Fibroblast of the conjunctiva (primary cell): Measurements from ENCODE around the gene F10.
"Not testable (repeated sequence)": the region's sequence is repeated elsewhere in the genome, so short reads cannot be mapped to it uniquely, and the experiment has no call there.

Experiments
- DNase-seq: peaks from one replicate; pipeline ENCODE4 v3.0.0-alpha.2; 2010; ENCODE audit warnings: low read depth

F10 gene

DNA sequence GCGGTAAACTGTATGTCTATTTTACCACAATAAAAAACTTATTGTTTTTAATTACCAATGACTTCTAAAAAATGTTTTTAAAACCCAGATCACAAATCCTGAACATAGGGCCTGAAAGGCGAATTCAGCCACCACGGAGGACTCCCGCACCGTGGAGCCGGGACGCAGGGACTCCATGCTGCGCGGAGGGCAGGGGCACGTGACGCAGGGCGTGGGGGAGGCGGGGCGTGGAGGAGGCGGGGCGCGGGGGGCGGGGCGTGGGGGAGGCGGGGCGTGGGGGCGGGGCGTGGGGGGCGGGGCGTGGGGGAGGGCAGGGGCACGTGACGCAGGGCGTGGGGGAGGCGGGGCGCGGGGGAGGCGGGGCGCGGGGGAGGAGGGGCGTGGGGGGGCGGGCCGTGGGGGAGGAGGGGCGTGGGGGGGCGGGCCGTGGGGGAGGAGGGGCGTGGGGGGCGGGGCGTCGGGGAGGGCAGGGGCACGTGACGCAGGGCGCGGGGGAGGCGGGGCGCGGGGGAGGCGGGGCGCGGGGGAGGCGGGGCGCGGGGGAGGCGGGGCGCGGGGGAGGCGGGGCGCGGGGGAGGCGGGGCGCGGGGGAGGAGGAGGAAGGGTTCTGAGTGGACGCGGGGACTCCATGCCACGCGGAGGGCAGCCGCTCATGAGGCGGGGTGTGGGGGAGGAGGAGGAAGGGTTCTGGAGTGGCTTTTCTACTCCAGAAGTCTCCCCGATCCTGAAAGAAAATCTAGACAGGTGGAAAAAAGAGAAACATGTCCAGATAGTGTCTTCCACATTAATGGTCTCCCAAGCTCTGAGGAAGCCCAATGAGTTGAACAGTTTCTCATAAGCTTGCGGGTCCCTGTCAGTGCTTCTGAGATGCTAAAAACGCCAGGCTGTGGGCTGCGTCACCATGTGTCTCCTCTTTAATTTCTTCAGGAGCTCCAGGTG lies 31.5 kb downstream of the F10 start:
- DNase-seq, result peak; percentile 33

DNA sequence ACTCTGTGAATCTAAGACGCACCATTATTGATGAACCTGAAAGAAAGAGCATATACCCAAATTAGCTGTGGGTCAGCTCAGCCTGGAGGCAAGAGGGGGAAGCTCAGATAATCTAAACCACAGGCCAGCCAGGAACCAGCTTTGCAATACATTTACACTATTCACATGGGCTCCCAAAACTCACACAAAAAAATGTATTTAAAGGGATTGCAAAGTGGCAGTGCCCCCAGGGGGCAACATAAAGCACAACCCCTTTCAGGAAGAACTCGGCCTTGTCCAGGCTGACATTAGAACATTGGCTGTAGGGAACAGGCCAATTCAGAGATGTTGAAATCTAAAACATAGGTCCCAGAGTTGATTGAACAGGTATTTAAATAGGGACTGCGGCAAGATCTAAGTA lies 32.6 kb downstream of the F10 start:
- DNase-seq, result no peak

DNA sequence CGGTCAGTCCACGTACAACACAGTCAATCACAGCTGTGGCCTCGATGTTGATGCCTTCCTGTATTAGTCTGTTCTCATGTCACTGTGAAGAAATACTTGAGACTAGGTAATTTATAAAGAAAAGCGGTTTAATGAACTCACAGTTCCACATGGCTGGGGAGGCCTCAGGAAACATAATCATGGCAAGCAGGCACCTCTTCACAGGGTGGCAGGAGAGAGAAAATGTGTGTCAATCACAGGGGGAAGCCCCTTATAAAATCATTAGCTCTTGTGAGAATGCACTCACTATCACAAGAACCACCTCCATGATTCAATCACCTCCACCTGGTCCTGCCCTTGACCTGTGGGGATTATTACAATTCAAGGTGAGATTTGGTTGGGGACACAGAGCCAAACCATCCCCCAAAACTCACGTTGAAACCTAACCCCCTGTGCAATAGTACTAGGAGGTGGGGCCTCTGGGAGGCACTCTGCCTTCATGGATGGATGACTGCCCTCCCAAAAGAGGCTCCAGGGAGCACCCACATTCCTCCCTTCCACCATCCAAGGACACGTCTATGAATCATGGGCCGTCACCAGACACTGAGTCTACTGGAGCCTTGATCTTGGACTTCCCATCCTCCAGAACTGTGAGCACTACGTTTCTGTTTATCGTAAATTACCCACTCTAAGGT lies 33.5 kb downstream of the F10 start:
- no peak for DNase-seq

DNA sequence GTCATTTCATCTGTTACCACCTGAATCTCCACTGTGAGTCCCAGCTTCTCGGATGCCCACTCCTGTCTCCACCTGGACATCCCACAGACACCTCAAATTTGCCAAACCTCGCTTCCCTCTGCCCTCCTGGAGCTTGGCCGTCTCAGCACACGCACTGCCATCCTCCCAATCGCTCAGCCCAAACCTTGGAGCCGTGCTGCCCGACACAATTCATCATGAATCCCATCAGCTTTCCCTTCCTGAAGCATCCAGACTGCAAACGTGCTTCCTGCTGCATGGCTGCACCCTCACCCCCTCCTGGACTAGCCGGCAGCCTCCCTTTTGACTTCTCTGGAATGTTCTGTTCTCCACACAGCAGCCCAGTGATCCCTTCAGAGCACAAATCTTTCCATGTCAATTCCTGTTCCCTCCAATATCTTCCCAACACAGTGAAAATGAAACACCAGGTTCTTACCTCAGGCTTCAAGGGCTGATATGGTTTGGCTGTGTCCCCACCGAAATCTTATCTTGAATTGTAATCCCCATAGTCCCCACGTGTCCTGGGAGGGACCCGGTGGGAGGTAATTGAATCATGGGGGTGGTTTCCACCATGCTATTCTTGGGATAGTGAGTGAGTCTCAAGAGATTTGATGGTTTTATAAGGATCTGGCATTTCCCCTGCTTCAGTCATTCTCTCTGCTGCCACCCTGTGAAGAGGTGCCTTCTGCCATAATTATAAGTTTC lies 34.8 kb downstream of the F10 start:
- no peak for DNase-seq

DNA sequence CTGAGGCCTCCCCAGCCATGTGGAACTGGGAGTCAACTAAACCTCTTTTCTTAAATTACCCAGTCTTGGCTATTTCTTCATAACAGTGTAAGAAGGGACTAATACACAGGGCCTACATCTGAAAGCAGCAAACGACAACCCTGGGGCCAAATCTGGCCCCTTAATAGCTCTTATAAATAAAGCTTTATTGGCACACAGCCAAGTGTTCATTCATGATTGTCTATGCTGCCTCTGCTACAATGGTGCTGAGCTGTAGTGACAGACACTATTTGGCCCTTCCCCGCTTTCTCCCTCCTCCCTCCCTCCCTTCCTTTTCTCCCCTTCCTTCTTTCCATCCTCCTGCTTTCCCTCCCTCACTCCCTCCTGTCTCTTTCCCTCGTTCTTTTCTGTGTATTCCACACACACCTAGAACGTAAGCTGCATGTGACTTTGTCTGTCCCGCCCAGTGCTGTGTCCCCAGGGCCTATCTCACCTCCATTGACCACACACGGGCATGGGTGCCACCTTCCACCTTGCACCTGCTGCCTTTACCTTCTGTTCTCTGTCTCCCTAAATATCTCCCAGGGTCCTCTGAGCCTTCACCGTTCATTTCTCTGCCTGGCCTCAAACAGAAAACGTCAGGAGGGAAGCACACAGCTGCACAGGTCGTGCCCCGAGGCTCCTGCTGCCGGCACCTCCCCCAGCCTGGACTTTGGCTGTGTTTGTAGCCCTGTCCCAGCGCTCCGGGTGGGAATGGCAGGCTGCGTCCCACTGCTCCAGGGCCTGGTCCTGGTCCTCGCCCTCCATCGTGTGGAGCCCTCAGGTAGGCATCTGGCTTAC lies 35.5 kb downstream of the F10 start, which contains the start of gene PROZ:
Gene PROZ, plus strand, starts transcription at position 720 of the 819 bp plus-strand sequence. Its CDS starts 13 bp downstream, at position 733.
- no peak for DNase-seq

DNA sequence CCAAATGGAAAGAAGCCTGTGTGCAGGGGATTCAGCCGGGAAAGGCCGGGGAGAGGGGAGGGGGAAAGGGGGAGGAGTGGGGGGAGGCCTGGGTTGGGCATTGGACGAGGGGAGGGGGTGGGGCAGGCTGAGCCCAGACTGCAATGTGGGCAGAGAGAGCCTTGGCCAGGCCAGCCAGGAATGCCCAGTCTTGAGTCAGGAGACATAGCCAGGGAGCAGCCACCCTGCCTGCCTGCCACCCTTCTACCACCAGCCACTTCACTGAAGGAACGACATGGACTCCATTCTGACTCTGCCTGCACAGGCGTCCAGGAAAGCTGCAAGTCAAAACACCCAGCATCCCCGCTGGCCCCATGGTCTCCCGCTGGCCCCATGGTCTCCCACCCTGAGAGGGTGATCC lies 36.3 kb downstream of the F10 start:
- DNase-seq, result no peak

DNA sequence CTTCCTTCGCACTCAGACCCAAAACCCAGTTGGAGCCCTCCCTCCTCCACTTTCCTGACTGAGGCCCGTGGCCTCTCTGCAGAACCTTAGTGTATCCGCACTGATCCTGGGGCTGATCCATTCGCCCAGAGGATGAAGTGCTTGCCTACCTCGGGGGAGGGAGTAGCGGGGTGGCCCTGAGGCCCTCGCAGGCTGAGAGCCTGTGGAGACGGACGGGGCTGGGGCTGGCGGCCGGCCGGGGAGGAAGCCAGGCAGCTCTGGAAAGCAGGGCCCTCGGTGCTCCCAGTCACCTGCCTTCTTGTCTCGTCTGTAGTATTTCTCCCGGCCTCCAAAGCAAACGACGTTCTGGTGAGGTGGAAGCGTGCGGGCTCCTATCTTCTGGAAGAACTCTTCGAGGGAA lies 37.1 kb downstream of the F10 start:
- DNase-seq, result no peak

DNA sequence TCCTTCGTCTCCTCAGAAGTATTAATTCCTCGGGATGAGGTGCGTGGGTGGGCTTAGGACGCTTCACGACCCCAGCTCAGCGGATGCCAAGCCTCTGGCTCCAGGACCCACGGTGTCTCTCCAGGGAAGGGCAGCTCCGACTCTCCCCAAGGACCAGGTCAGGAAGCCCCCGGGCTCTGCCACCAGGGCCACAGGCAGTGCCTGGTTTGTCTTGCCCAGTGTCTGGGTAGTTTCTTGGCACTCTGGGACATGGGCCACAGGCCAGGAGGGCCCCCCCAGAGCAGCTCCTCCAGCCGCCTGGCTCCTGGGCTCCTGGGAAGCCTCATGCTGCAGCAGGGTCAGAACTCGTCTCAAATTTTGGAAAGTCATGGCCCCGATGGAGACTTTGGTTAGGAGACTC lies 38.4 kb downstream of the F10 start:
- no peak for DNase-seq

DNA sequence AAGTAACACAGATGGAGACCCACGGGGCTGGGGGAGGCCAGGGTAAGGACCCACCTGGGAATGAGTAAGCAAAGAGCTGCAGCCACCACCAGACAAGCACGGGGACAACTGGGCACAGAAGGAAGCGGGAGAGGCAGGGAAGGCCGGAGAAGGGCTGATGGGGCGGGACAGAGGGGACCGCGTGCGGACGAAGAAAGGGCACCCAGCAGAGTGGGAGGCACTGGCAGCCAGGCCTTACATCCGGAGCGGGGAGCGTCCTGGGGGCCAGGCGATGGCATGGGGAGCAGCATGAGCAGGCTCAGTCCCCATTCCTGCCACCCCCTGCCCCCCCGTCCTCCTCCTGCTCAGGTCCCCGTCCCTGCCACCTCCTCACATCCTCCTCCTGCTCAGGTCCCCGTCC lies 38.8 kb downstream of the F10 start:
- no peak for DNase-seq

DNA sequence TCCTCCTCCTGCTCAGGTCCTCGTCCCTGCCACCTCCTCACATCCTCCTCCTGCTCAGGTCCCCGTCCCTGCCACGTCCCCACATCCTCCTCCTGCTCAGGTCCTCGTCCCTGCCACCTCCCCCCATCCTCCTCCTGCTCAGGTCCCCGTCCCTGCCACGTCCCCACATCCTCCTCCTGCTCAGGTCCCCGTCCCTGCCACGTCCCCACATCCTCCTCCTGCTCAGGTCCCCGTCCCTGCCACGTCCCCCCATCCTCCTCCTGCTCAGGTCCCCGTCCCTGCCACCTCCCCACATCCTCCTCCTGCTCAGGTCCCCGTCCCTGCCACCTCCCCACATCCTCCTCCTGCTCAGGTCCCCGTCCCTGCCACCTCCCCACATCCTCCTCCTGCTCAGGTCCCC lies 39.4 kb downstream of the F10 start:
- DNase-seq, result not testable (repeated sequence)

DNA sequence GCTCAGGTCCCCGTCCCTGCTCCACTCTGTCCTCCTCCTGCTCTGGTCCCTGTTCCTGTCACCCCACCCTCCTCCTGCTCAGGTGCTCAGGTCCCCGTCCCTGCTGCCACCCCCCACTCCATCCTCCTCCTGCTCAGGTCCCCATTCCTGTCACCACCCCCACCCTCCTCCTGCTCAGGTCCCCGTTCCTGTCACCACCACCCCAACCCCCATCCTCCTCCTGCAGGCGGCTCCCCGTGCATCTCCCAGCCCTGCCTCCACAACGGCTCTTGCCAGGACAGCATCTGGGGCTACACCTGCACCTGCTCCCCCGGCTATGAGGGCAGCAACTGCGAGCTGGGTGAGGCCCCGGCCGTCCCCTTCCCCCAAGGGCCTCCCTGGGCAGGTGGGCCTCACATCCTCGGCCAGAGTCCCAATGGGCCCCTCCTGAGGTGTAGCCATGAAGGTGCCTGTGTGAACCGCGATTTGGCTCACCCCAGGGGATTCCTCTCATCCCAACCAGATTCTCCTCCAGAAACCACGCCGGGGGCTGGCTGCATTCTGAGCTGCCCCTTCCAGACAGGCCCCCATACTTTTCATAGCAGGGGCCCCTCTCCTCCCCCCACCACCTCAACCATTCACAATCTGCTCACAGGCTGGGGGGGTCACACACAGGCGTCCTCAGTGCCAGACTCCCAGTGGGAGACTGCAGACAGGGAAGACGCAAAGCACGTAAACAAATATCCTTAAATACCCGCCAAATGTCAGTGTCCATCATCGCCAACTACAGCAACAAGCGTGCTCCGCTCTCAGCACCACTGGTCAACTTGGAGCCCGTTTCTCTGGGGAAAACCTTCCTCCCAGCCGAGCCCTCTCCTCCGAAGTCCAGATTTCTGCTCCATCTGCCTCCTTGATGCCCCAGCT lies 40.4 kb downstream of the F10 start:
- no peak for DNase-seq

DNA sequence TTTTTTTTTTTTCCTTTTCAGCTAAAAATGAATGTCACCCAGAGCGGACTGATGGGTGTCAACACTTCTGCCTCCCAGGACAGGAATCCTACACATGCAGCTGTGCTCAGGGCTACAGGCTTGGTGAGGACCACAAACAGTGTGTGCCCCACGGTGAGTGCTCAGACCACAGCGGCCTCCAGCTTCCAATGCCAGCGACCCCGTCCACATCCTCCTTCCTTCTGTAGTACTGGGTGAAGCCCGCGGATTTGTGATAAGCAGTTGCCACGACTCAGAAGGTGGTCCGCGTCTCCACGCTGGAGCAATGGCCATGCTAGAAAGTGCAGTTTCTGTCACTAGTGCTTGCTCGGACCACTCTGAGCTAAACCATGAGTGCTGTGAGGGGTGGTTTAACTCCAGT lies 41.9 kb downstream of the F10 start:
- no peak for DNase-seq

DNA sequence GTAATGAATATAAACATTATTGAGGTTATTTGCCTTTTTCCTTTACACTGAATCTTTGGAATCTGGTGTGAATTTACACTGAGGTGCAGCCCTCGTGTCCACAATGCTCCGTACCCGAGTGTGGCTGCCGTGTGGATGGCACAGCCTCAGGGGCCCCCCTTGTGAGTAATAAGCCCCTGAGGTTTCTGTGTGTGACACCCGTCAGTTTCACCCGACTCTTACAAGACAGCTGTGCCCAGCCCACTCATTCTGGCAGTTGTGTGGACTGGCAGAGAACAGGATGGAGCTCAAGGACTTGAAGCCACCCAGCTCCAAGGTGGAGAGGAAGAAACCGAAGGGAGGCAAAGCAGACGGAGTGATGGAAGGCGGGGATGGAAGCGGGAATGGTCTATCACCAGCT lies 43.7 kb downstream of the F10 start:
- no peak for DNase-seq

DNA sequence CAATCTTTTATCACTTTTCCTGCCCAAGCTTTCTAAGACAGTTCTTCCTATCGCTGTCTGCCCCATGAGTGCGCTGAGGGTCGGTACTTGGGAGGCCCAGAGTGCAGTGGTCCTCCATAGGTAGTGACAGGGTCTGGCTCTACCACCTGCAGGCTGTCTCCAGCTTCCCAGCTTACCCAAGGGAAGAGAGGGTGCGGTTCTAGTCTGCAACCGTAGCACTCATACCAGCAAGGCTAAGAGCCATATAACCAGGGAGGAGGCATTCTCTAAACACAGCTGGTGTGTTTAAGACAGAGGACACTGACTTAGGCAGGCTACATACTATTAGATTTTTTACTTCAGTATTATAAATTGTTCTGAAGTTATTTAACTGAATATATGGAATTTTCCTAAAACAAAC lies 44.1 kb downstream of the F10 start:
- DNase-seq, result no peak

DNA sequence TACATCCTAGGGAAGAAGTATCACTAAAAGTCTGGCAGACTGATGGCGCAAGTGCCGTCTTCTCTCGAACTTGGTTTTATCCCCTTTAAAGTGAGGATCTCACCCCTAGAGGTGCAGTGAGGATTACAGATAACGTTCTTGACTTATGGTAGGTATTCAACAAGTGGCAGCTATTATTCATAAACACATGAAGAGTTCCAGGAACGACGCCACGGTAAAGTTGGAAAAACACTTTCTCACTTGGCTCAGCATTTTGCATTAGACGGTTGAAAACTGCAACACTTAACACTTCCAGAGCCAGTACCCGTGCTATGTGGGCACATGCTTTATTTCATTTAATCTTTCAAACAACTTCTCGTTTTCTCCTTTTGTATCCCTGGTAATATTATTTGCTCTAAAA lies 44.6 kb downstream of the F10 start:
- DNase-seq, result no peak

DNA sequence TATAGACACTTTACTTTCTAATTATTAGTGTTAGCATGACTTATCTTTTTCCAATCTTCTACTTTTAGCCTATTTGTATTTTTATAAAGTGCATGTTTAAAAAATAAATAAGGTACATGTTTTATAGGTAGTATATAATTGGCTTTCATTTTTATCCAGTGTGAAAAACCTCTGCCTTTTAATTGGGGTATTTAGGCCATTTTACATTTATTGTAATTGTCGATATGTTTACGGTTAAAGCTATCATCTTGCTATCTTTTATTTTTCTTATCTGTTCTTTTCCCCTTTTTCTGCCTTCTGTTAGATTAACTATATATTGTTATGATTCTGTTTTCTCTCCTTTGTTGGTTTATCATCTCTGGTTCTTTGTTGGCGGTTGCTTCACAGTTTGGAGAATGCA lies 45.0 kb downstream of the F10 start:
- no peak for DNase-seq

DNA sequence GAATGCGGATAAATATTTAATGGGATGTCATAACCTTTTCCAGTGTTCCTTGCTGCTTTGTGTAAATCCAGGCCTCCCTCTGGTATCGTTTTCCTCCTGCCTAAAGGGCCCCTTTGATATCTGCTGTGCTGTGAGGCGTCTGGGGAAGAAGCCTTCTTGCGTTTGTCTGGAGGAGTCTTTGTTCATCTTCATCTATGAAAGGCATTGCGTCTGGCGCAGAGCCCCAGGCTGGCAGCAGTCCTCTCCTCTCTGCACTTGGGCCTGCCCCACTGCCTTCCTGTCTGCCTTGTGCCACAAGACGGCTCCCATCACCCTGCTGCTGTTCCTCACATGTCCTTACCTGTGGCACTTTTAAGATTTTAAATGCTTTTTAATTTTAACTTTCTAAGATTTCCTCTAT lies 45.6 kb downstream of the F10 start:
- DNase-seq, result no peak

DNA sequence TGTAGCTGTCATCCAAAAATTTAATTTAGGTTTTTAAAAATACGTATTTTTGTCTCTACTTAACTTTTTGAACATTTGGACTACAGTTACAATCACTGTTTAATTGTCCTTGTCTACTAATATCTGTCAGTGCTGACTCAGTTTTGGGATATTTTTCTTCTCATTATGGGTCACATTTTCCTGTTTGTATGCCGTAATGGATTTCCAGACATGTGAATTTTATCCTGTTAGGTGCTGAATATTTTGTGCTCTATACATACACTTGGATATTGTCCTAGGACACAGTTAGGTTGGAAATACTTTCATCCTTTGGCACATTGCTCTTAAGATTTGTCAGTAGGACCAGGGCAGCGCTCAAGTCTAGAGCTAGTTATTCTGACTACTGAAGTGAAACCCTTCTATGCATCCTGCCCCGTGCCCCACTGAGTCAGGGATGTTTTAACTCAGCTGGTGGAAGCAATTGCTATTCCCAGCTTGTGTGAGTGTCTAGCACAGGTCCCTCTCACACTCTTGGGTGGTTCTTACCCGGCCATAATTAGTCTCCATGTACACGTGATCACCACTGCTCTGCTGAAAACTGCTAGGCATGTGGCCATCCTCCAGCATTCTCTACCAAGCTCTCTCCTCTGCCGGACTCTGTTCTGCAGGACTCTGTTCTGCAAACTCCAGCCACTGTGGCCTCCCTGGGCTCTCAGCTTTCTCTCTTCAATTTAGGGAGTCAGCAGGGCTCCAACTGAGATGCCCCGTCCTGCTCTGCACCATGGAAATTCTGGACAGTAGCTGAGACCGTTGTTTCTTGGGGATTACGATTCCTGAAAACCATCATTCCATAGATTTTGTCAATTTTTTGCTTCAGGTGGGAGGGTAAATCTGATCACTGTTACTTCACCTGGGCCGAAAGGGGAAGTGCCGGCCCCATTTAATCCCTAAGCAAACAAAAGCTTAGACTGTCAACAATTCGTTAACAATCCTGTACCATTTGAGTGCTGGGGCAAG lies 47.0 kb downstream of the F10 start:
- no peak for DNase-seq

DNA sequence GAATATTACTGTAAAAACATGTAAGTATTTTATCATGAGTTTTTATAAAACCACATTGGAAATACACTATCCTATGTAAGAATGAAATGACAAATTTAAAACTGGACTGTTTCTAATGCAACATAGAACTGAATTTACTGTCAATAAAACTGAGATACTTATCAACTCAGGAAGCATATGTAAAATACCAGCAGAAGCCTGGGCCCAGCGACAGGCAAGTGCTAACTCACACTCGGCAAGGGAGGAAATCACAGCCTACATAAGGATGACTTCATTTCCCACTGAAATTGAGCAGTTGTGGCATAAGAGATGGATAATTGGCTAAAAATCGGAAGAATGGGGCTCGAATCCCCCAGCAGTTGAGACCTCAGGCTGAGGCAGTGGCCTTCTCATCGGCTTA lies 47.9 kb downstream of the F10 start:
- no peak for DNase-seq
